ENCODE data around the gene C10orf95.

C10orf95 gene

DNA sequence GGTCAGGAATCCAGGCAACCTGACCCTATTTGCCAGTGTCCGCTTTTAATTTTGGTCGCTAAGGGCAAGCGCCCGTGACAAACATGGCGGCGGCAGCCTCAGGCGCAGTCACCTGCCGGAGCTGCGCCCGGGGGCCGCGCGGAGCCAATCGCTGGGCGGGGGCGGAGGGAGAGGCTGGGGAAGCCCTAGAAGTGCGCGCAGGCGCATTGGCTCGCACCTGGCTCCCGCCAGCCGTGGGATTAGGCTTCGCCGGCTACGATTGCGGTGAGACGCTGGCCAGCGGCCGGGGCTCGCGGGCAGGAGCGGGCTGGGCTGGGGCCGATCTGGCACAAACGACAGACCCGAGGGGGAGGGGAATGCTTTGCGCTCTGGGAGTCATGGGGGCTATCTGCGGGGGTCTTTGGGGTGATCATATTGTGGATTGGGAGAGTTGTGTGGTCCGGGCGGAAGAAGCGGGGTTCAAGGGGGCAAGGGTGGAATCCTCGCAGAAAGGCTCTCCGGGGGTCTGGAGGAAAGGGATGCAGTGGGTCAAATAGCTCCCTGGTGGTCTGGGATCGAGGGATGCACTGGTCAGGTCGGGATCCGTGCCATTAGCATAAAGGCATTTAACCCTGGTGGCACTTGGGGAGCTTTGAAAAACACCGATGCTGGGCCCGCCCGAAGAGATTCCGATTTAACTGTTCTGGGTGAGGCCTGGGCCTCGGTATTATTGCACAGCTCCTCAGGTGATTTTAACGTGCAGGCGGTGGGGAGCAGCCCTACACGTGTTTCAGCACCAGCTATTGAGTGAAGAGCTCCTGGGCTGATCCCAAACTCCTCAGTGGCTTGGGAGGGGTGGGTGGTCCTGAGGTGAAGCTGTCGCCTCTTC, 10.1 kb upstream of the C10orf95 start (continued):
- TF ChIP-seq, protein P1, sequence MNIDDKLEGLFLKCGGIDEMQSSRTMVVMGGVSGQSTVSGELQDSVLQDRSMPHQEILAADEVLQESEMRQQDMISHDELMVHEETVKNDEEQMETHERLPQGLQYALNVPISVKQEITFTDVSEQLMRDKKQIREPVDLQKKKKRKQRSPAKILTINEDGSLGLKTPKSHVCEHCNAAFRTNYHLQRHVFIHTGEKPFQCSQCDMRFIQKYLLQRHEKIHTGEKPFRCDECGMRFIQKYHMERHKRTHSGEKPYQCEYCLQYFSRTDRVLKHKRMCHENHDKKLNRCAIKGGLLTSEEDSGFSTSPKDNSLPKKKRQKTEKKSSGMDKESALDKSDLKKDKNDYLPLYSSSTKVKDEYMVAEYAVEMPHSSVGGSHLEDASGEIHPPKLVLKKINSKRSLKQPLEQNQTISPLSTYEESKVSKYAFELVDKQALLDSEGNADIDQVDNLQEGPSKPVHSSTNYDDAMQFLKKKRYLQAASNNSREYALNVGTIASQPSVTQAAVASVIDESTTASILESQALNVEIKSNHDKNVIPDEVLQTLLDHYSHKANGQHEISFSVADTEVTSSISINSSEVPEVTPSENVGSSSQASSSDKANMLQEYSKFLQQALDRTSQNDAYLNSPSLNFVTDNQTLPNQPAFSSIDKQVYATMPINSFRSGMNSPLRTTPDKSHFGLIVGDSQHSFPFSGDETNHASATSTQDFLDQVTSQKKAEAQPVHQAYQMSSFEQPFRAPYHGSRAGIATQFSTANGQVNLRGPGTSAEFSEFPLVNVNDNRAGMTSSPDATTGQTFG (tag by site-specific recombination; IDR thresholded peaks at IDR 0.05; ENCODE audit: borderline replicate concordance), result no peak
- TF ChIP-seq ZNF133 (tag by site-specific recombination; IDR thresholded peaks at IDR 0.05) (no peak), ZNF514 (tag by site-specific recombination; IDR thresholded peaks at IDR 0.05) (no peak), ZIC2 (tag by site-specific recombination; IDR thresholded peaks at IDR 0.05) (no peak), ZNF513 (tag by site-specific recombination; IDR thresholded peaks at IDR 0.05) (no peak), ZNF701 (tag by site-specific recombination; IDR thresholded peaks at IDR 0.05) (no peak), ZNF785 (tag by site-specific recombination; IDR thresholded peaks at IDR 0.05) (no peak), GFI1B (tag by site-specific recombination; IDR thresholded peaks at IDR 0.05) (no peak), ZNF341 (tag by site-specific recombination; IDR thresholded peaks at IDR 0.05; ENCODE audit: low read depth) (peak; percentile 75), ZFP41 (tag by site-specific recombination; IDR thresholded peaks at IDR 0.05; ENCODE audit: borderline replicate concordance) (no peak), SALL2 (tag by site-specific recombination; IDR thresholded peaks at IDR 0.05; ENCODE audit: borderline replicate concordance) (no peak), ZBTB21 (tag by site-specific recombination; IDR thresholded peaks at IDR 0.05) (no peak), ZBTB10 (tag by site-specific recombination; IDR thresholded peaks at IDR 0.05) (peak; percentile 76; the same call in 1 of the 2 replicates), GLI2 (tag by site-specific recombination; IDR thresholded peaks at IDR 0.05; ENCODE audit: borderline replicate concordance, low read depth) (no peak), SP7 (tag by site-specific recombination; IDR thresholded peaks at IDR 0.05) (peak; percentile 74), ZNF76 (tag by site-specific recombination; IDR thresholded peaks at IDR 0.05; ENCODE audit: borderline replicate concordance, low read depth) (peak; percentile 90), IKZF3 (tag by site-specific recombination; IDR thresholded peaks at IDR 0.05) (no peak), REPIN1 (tag by site-specific recombination; IDR thresholded peaks at IDR 0.05; ENCODE audit: low read depth) (no peak), ZNF768 (tag by site-specific recombination; IDR thresholded peaks at IDR 0.05) (no peak), ZNF423 (tag by site-specific recombination; IDR thresholded peaks at IDR 0.05) (no peak), GLI4 (tag by site-specific recombination; IDR thresholded peaks at IDR 0.05) (peak; percentile 46; the same call in 1 of the 2 replicates), ZNF335 (tag by site-specific recombination; conservative IDR thresholded peaks at IDR 0.05) (peak; percentile 78), ZNF670 (tag by site-specific recombination; IDR thresholded peaks at IDR 0.05; ENCODE audit: low read depth) (no peak), YY1 (tag by site-specific recombination; IDR thresholded peaks at IDR 0.05) (peak; percentile 97), ZBTB44 (tag by site-specific recombination; IDR thresholded peaks at IDR 0.05) (peak; percentile 61; the same call in 1 of the 2 replicates), TRIM28 (IDR thresholded peaks at IDR 0.05; ENCODE audit: borderline replicate concordance, low read length) (no peak), ZNF10 (tag by site-specific recombination; IDR thresholded peaks at IDR 0.05) (no peak)
- TF ChIP-seq, protein P2, sequence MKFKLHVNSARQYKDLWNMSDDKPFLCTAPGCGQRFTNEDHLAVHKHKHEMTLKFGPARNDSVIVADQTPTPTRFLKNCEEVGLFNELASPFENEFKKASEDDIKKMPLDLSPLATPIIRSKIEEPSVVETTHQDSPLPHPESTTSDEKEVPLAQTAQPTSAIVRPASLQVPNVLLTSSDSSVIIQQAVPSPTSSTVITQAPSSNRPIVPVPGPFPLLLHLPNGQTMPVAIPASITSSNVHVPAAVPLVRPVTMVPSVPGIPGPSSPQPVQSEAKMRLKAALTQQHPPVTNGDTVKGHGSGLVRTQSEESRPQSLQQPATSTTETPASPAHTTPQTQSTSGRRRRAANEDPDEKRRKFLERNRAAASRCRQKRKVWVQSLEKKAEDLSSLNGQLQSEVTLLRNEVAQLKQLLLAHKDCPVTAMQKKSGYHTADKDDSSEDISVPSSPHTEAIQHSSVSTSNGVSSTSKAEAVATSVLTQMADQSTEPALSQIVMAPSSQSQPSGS (tag by site-specific recombination; IDR thresholded peaks at IDR 0.05; ENCODE audit: low read depth), result no peak
